Upper lobe of right lung (tissue), 1 donor: Measurements from ENCODE around the gene SERPINB5. TPM values are rescaled to one million over a fixed set of nuclear protein-coding genes. Genes with fewer than 3 reads are reported as not detected.

ENCODE experiments used
- ATAC-seq: fragments of 200-7000 bp; cut with Tn5 transposase; one replicate; pipeline ENCODE4 v1.9.1; 2020; ENCODE audit warnings: mild to moderate bottlenecking, moderate library complexity
- DNase-seq: peaks from one replicate; pipeline ENCODE4 v3.0.0-alpha.2; 2020
- H3K27ac ChIP-seq: fragments of 200-600 bp; one replicate; pipeline ENCODE4 v1.8.0; 2022
- H3K27me3 ChIP-seq: fragments of 200-600 bp; one replicate; pipeline ENCODE4 v1.8.0; 2022; ENCODE audit warnings: mild to moderate bottlenecking
- H3K36me3 ChIP-seq: fragments of 200-600 bp; one replicate; pipeline ENCODE4 v1.8.0; 2022
- H3K4me1 ChIP-seq: fragments of 200-600 bp; one replicate; pipeline ENCODE4 v1.8.0; 2022
- H3K4me3 ChIP-seq: fragments of 200-600 bp; one replicate; pipeline ENCODE4 v1.8.0; 2022; ENCODE audit warnings: mild to moderate bottlenecking
- H3K9me3 ChIP-seq: fragments of 200-600 bp; one replicate; pipeline ENCODE4 v1.8.0; 2022
- intact Hi-C: fragments of 100-400 bp; cut with DNase I; formaldehyde crosslinking; loops from one replicate; pipeline ENCODE4 v1.11.0; 2022
- total RNA-seq: library from RNA; stranded (reverse); fragmentation: NEBNext Ultra II Directional; extraction: Animal tissue kit (Norgen Biotek cat#: 25700); gene quantifications from one replicate; pipeline ENCODE4 v1.2.1, GENCODE V29; 2021
- TF ChIP-seq, protein P1 (sequence below): fragments of 200-600 bp; IDR thresholded peaks from one replicate; pipeline ENCODE4 v1.8.0; 2022; ENCODE audit warnings: antibody characterized with exemption
- donor health status: DM: no; HTN: yes; CAD: no; lungs with severe emphysema.

Gene SERPINB5
- total RNA-seq, 1 donor from 2014 or later = 0.55 TPM

DNA sequence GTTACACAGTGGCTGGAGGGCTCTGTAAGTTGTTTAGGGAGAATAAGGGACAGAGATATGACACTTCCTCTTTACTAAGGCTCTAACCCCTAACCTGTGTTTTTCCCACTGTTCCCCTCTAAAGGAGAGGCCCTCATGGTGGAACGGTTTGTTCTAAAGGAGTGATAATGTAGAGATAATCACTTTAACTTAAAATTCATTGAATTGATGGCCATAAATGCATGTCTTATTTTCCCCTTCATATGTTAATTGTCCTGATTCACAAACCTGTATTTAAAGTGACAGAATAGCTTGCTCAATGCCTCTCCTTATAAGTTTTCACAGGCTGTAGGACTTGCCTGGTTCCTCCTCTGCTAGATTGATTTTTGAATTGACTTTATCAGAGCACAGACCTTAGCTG is 65.3 kb downstream of the SERPINB5 start, which contains the start of gene SERPINB12:
Gene SERPINB12 (plus strand): TSS at position 301 of the 400 bp plus-strand sequence. CDS start 13,791 bp downstream, outside the sequence.
- DNase-seq (no peak), ATAC-seq (no peak)
- Histone ChIP-seq H3K27me3 (no peaks in the 10 kb centered on the region), H3K4me1 (no peaks in the 10 kb centered on the region), H3K9me3 (no peaks in the 10 kb centered on the region), H3K36me3 (no peaks in the 10 kb centered on the region), H3K27ac (no peak within 1 kb of the TSS), H3K4me3 (no peak within 1 kb of the TSS)
- intact Hi-C loops = no loop called here
- TF ChIP-seq, protein P1, sequence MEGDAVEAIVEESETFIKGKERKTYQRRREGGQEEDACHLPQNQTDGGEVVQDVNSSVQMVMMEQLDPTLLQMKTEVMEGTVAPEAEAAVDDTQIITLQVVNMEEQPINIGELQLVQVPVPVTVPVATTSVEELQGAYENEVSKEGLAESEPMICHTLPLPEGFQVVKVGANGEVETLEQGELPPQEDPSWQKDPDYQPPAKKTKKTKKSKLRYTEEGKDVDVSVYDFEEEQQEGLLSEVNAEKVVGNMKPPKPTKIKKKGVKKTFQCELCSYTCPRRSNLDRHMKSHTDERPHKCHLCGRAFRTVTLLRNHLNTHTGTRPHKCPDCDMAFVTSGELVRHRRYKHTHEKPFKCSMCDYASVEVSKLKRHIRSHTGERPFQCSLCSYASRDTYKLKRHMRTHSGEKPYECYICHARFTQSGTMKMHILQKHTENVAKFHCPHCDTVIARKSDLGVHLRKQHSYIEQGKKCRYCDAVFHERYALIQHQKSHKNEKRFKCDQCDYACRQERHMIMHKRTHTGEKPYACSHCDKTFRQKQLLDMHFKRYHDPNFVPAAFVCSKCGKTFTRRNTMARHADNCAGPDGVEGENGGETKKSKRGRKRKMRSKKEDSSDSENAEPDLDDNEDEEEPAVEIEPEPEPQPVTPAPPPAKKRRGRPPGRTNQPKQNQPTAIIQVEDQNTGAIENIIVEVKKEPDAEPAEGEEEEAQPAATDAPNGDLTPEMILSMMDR = no peak

- DNase-seq (no peak), ATAC-seq (no peak)
- Histone ChIP-seq H3K36me3 (no peaks in the 10 kb centered on the region), H3K4me1 (no peaks in the 10 kb centered on the region), H3K4me3 (no peak overlapping the region), H3K9me3 (no peaks in the 10 kb centered on the region), H3K27ac (no peak overlapping the region), H3K27me3 (no peaks in the 10 kb centered on the region)
- intact Hi-C loops = no loop called here
- TF ChIP-seq, protein P1 = no peak
Observed at GRCh38 chr18:63544017-63544416, 67.3 kb downstream of the SERPINB5 start.

- no peaks in the 10 kb centered on the region for H3K4me1 ChIP-seq
- H3K9me3 ChIP-seq = no peaks in the 10 kb centered on the region
- TF ChIP-seq, protein P1 = no peak
- no peaks in the 10 kb centered on the region for H3K36me3 ChIP-seq
- no peaks in the 10 kb centered on the region for H3K27me3 ChIP-seq
- ATAC-seq (no peak), DNase-seq (no peak)
- intact Hi-C loops = no loop called here
- no peak overlapping the region for H3K27ac ChIP-seq
- no peak overlapping the region for H3K4me3 ChIP-seq
Observed at GRCh38 chr18:63545000-63545399, 68.2 kb downstream of the SERPINB5 start.

DNA sequence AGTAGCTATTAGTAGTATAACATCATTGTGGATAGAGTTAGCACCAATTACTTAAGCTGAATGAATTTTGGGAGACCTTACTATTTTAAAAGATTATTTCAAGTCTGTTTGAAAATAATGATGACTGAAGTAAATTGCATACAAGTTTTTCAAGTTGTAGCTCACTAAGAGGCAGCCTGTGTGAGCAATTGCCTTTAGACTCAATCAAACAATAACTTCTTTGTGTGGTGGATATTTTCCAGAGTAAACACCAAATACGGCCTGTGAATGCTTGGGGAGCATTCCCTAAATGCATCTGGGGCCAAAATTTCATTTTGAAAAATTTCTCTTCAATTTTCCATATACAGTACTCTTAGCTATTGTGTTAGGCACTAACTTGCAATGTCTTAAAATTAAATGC is 73.3 kb downstream of the SERPINB5 start:
- Histone ChIP-seq H3K27ac (no peak overlapping the region), H3K4me1 (peaks cover 15% of the 10 kb centered on the region), H3K9me3 (no peaks in the 10 kb centered on the region), H3K4me3 (no peak overlapping the region), H3K36me3 (no peaks in the 10 kb centered on the region), H3K27me3 (no peaks in the 10 kb centered on the region)
- DNase-seq = no peak
- ATAC-seq = no peak
- TF ChIP-seq, protein P1 = no peak
- intact Hi-C loops = no loop called here

DNA sequence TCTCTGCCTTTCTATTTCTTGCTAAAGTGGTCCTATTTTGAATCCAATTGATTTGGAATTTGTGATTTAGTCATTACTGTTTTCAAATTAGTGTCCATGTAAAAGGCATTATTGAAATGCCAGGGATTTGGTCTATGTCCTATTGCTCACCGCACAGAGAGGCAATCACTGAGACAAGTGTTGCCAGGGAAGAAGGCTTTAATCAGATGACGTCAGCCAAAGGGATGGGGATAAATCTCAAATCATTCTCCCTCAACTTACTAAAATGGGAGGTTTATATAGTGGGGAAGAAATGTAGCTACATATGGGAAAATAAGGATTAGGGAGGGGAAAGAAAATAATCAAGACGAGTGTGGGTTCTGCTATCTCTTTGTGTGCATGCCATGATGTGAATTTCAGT is 75.0 kb downstream of the SERPINB5 start:
- Histone ChIP-seq H3K4me3 (no peak overlapping the region), H3K27me3 (no peaks in the 10 kb centered on the region), H3K4me1 (peaks cover 15% of the 10 kb centered on the region), H3K27ac (no peak overlapping the region), H3K36me3 (no peaks in the 10 kb centered on the region), H3K9me3 (no peaks in the 10 kb centered on the region)
- DNase-seq (no peak), ATAC-seq (no peak)
- TF ChIP-seq, protein P1 = no peak
- intact Hi-C loops = no loop called here

- Histone ChIP-seq H3K27ac (no peak overlapping the region), H3K4me1 (peaks cover 15% of the 10 kb centered on the region), H3K36me3 (no peaks in the 10 kb centered on the region), H3K27me3 (no peaks in the 10 kb centered on the region), H3K4me3 (no peak overlapping the region), H3K9me3 (no peaks in the 10 kb centered on the region)
- ATAC-seq (no peak), DNase-seq (no peak)
- TF ChIP-seq, protein P1 = no peak
- intact Hi-C loops = no loop called here
Observed at GRCh38 chr18:63552581-63552980, 75.8 kb downstream of the SERPINB5 start.
